Stomach (tissue), 4 donors: ENCODE data around the gene TSPAN19.

Source experiments
- CTCF ChIP-seq, 7 experiments: fragments of 450-650 bp in 4 of 7; fragments of 200-600 bp in 3 of 7; sonication (generic) in 3 of 7; IDR thresholded peaks; one replicate each; pipeline ENCODE4 v1.5.1; 2016 to 2019; ENCODE audit warnings: antibody characterized with exemption in 7 of 7, control low read depth in 2 of 7, mild to moderate bottlenecking in 1 of 7
- EP300 ChIP-seq: sonication (generic); formaldehyde crosslinking; IDR thresholded peaks from one replicate; pipeline ENCODE4 v1.6.1; 2017; ENCODE audit warnings: antibody characterized with exemption
- POLR2A ChIP-seq, 4 donors: fragments of 450-650 bp; IDR thresholded peaks; one replicate each; pipeline ENCODE4 v1.6.1; 2016; ENCODE audit warnings: antibody characterized with exemption in 4 of 4, control low read depth in 2 of 4, mild to moderate bottlenecking in 1 of 4, moderate library complexity in 1 of 4

GRCh38 chr12:85007836-85008235, 28.2 kb downstream of the TSPAN19 start:
- TF ChIP-seq CTCF (IDR thresholded peaks at IDR 0.05) (no peak), POLR2A (IDR thresholded peaks at IDR 0.05) (no peak), EP300 (no peak)
